GM21360 (cell line): ENCODE measurements around the gene CYP3A4.
"Not testable (repeated sequence)": the region's sequence is repeated elsewhere in the genome, so short reads cannot be mapped to it uniquely, and the experiment has no call there.

Experiments used
- ATAC-seq: cut with Tn5 transposase; IDR thresholded peaks from one replicate; pipeline ENCODE4 v1.9.1; 2021; ENCODE audit warnings: mild to moderate bottlenecking, moderate library complexity; ENCODE audit not compliant: unreplicated experiment

CYP3A4 gene

DNA sequence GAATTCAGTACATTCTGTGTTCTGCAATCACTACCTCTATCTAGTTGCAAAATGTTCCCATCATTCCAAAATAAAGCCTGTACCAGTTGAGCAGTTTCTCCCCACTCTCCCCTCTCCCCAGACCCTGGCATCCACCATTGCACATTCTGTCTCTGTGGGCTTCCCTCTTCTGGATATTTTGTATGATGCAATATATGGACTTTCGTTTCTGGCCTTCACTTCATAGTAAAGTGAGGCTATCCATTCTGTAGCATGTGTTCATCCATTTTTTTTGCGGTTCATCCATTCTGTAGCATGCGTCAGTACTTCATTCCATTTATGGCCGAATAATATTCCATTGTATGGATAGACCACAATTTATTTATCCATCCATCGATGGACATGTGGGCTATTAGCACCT lies 9.5 kb upstream of the CYP3A4 start:
- ATAC-seq = no peak

DNA sequence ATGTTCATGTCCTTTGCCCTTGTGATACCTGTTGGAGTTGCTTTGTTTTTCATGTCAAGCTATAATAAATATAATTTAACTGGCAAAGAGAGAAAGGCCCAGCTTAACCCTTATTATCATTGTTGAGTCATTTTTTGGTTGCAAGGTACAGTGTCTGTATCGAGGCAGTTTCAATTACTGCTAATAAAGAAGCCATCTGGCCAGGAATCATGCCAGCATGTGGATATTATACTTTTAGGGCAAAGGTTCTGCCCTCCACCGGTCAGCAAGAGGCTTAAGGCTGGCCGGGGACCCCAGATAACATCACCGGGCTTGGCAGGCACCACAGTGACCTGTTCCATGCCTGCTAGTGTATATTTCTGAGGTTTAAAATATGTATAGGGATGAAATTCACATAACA lies 9.0 kb upstream of the CYP3A4 start:
- no peak for ATAC-seq

DNA sequence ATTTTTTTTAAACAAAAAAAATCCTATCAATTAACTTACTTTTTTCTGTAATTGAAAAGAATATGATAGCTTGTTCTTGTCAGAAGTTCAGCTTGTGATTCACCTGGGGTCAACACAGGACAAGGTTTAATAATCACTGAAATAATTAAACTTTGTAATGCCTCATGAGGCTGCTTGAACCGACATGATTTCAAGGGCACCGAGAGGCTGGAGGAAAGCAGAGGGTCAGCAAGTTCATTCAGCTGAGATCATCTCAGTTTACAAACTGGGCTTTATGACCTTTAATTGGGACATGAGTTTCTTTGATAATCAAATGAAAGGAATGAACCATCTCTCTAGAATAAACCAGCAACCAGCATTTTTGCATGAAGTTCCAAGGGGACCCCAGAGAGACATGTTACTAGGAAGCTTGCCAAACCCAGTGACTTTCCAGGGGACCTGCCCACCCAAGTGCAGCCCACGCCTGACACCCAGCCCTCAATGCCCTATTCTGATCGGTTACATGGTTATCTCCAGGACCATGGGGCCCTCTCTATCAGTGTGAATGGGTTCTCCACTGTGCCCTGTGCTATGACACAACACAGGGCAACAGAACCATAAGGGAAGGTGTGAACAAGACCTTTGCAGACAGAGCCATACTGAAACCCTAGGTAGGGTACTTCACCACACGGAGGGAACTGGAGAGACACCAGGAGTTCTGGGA lies 7.8 kb upstream of the CYP3A4 start:
- no peak for ATAC-seq

DNA sequence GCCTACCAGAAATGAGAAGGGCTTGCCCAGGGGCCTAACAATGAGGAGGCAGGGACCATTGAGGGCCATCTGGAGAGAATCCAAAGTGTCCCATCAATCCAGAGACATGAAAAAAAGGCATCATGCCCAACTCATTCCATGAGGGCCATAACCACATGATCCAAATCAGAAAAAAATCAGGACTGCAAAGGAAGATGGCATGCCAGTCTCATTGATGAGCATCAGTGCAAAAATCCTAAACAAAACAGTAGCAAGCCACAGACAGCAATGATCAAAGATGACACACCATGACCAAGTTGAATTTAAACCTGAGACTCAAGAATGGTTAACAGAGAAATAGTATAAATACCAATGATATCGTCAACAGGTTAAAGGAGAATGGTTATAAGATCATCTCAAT lies 7.0 kb upstream of the CYP3A4 start:
- ATAC-seq = no peak

DNA sequence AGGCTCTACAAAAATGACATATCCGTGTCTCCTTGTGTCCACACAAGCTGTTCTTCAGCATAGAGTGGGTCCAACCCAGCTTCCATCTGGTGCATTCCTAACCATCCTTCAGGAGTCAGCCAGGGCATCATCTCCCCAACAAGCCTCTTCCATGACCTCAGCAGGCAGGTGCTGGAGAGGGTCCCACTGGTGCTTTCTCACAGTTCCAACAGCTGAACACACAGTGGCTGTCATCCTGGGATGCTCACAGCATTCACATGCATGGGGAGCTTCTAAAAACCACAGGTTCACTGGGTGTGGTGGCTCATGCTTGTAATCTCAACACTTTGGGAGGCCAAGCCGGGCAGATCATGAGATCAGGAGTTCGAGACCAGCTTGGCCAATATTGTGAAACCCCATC lies 6.4 kb upstream of the CYP3A4 start:
- ATAC-seq = no peak

DNA sequence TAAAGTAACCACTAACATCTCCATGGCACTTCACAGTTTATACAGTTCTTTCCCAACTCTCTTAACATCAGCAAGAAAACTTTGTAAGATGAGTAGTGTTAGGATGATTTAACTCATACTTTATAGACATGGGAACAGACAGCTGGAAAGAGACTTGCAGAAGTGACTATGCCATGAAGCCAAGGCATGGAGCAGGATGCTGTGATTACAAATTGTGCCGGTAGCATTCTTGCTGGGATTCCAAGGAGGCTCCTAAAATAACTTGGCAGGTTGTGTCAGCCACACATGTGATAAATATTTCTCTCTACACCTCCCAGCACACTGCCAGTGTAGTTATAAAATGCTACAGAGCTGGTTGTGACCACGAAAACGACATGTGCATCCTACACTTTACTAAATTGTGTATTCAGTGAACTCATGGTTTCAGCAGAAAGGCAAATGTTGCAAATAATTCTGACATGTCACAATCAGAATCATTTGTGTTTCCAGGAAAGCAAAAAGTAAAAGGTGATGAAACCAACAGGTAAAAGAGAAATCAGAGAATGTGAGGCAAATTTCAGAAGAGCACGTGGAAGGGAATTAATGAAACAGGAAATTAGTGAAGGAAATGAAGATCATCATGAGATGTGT lies 5.6 kb upstream of the CYP3A4 start:
- no peak for ATAC-seq

DNA sequence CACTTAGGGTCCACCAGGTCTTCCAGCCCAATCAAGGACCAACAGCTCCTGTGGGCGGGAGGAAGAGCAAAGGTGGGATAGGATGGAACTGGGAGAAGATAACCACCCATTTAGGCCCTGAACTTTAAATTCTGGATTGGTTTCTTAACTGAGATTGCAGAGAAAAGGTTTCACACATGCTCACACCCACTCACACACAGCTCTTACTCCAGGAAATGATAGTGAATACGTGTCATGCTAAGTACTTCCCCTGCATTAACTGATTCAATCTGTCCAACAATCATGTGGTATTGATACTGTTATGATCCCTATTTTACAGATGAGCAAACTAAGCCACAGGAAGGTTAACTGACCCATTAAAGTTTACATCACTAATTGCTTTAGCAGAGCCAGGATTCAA lies 4.6 kb upstream of the CYP3A4 start:
- ATAC-seq = no peak

DNA sequence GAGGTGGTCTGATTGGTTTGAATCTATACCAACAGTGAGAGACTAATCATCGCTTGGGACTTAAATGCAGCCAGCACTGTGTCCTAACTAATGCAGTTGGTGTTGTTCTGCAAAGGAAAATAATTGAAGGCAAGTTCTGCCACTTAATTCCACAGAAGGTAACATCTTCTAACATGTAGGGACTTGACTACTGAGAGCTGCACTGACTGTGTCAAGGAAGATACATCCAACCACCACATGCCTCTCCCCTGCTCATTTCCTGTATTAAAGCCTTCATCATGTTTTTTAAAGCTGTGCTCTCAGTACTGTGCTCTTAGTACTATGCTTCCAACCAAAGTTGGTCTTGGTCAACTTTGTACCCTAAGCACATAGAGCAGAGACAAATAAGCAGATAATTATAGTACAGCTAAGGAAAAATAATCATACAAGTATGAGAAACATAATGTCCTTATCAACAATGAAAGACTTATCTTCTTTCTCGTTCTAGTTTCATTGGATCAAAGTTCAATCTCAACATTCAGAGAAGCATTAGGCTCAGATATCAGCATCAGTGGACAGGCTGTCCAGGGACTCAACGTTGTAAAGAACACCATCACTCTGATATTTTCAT lies 2.8 kb upstream of the CYP3A4 start:
- ATAC-seq = no peak

DNA sequence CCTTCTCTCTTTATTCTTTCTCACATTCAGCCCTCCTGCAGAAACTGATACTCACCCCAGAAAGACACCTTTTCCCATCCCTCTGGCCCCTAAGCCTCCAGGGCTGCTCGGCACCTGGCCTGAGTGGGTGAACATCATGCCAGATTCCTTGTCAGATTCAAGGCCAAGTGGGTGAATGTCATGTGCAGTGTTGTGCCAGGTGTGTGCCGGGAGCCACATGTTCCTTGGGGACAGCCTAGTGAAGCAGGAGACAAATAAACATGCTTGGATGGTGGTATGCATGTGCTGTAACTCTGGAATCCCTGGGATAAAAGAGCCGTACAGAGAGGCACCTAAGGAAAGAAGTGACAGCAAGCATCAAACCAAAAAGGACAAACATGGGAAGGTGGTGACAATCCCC lies 1.7 kb upstream of the CYP3A4 start:
- not testable (repeated sequence) for ATAC-seq

DNA sequence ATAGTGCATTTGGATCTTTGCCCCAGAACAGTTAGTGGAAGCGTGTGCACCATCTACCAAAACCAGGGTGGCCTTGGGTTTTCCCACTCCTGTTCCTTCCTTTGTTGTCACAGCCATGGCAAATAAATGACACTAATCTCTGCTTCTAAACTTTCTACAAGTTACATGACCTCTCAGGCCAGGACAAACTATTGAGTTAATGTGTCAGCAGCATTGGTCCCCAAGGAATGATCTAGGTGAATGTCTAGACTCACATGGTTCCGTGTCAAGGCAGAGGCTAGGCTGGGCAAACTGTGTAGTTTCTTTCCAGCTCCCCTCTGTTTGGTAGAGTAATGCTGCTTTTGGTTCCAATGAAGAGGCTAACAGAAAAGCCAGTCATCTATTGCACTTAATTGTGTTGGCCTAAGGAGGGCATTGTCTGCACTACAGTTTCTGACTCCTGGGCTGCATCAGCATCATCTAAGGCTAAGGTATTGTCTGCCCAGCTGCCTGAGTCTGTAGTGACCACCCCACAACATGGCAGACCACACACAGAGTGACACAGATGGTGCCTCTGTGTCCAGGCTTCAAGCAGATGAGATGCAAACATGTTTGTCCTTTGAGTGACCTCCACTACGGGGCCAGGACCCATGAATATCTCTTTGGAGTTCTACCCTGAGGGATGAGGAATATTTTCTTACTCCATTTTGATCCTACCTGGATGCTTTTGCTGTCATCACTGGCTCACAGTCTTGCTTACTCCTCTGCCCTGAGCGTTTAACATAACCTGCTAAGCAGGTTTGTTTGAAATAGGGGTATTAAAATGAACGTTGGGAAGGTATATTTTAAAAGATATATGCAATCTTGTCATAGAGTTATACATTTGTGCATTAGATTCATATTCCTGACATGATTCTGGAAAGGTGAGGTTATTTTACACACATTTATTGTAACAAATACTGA lies 1.7 kb downstream of the CYP3A4 start:
- no peak for ATAC-seq

DNA sequence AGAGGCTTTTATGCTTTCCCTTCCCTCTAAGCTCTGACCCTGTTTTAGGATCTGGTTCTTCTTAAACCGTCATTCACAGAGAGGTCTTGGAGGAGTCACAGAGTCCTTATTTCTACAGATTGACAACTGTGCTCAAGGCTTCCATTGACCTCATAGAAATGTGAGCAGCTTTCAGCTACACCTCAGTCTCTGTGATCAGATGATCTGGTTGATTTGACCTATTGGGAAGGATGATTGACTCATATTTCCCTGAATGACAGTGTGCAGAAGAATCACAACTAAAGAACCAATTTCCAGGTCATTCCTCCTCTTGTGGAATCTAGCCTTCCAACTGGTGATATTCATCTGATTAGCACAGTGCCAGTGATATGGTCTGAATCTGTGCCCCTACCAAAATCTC lies 3.4 kb downstream of the CYP3A4 start:
- ATAC-seq = no peak

DNA sequence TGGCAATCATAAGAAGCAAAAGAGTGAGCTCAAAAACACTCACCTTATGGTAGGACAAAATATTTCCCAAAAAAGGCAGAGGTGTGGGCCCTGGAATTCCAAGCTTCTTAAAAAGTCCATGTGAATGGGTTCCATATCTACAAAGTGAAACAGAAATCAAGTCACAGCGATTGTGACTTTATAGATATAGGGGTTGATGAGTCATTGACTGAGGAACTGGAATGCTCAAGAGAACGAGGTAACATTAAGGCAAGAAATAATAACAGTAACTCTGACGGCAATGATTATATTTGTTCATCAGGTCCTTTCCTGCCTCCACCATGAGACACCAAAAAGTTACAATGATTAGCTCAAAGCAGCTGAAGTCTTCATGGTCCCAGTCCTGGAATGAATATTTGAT lies 4.0 kb downstream of the CYP3A4 start:
- no peak for ATAC-seq

DNA sequence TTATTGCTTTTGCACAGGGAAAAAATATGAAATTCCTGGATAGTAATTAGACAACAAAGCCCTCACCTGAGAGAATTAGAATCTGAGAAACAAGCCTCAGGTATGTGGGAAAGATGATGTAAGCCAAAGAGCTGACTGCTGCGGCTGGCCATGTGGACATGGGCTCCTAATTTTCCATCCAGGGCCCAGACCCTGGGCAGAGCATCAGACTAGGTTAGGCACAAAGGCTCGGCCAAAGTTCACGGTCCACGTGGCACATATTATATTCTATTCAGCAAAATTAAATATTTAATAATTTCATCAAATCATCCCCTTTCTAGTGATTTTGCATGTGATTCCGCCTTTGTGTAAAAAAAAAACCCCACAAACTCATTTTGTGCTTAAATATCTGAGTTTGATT lies 5.1 kb downstream of the CYP3A4 start:
- no peak for ATAC-seq

DNA sequence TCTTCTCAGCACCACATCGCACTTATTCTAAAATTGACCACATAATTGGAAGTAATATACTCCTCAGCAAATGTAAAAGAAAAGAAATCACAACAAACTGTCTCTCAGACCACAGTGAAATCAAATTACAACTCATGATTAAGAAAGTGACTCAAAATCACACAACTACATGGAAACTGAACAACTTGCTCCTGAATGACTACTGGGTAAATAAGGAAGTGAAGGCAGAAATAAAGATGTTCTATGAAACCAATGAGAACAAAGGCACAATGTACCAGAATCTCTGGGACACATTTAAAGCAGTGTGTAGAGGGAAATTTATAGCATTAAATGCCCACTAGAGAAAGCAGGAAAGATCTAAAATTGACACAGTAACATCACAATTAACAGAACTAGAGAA lies 10.6 kb downstream of the CYP3A4 start:
- ATAC-seq = not testable (repeated sequence)

DNA sequence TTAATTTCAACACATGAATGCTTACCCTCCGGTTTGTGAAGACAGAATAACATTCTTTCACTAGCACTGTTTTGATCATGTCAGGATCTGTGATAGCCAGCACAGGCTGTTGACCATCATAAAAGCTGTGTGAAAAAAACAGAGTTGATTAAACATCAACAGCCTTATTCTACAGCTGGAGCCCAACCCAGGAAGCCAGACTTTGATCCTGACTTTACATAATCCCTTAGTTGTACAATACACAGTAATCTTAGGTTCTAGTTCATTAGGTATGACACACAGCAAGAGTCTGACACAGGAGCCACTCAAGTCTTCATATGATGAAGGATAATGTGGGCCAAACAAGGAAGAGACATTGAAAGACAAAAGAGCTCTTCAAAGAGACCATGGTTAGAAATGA lies 11.4 kb downstream of the CYP3A4 start:
- ATAC-seq = no peak

DNA sequence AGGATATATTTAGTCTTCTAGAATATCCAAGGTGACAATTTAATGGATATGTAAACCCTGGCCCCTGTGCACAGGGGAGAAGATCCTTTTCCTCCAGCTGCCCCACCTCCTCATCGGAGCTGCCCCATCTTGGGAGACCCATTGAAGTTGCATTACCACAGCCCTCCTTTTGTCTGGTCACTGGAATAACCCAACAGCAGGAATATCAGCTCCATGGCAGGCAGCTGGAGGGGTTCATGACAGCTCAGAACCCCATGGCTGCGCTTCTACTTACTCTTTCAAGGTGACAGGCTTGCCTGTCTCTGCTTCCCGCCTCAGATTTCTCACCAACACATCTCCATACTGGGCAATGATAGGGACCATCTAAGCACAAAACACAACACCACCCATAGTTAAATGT lies 14.5 kb downstream of the CYP3A4 start:
- not testable (repeated sequence) for ATAC-seq

DNA sequence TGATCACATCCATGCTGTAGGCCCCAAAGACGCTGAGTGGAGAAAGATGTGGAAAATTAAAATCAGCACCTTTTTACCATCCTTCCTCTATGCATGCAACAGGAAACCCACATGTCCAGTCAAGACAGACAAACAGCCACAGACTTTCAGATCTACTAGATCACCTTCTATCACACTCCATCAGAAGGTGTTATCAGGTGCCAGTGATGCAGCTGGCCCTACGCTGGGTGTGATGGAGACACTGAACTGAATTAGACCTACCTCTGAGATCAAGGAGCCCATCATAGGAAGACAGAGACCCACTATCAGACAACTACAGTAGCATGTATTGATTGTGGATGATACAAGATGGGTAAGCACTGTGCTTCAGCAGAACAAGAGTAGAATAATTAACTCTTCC lies 15.5 kb downstream of the CYP3A4 start:
- no peak for ATAC-seq

DNA sequence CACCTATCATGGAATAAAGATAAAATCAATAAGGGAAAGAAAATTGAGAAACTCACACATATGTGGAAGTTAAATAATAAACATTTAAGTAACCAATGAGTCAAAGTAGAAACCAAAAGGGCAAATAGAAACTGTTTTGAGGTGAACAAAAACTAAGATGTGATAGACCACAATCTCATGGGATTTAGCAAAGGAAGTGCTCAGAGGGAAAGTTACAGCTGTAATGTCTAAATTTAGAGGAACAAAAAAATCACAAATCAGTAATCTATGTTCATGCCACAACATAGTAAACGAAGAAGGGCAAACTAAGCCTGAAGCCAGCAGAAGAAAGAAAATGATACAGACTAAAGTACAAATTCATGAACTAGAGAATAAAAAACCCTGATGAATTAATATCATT lies 16.3 kb downstream of the CYP3A4 start:
- peak; percentile 67 for ATAC-seq

DNA sequence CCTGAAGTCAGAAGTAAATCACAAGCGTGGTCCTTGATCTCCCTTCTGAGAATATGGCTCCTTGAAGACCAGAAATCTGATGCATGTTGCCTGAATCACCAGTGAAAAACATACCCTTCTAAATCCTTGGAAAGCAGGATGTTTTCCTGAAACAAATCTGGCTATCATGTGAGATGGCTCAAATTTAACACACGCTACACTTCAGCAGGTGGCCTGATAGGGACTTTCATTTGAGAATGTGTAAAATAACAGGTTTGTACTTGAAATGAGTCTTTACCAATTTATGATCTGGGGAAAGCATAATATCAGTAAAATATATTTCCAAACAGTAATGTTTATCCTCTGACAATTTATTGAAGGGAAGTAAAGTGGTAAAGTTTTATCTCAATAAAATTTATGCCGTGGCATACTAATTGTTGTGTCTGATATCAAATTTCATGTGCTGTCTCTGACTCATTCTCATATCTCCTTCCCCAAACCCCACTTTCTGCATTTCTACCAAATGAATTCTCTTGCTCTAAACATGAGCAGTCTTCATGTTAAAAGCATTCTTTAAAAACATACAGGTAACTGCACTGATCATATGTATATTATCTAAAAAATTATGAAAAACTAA lies 17.4 kb downstream of the CYP3A4 start:
- ATAC-seq = no peak

DNA sequence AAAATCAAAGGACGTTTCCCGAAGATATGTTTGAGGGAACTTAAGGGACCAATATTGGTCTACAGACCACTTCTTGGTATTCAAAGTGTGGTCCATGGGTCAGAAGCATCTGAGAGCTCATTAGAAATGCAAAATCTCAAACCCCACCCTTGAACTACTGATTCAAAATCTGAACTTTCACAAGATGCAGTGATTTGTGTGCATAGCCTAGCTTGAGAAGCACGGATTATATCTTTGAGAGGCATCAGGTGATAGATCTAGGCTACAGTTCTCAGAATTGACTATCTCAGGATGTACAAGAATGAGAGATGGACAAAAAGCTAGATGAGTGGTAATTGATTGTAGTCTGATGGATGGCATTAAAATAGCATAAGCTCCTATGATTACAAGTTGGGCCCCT lies 19.5 kb downstream of the CYP3A4 start:
- no peak for ATAC-seq
